NCI-H1048 (cell line): ENCODE data around the gene TCAF1.
"Not testable (repeated sequence)": the region's sequence is repeated elsewhere in the genome, so short reads cannot be mapped to it uniquely, and the experiment has no call there.

Experiments used
- DNase-seq: peaks from one replicate; lab custom pipeline; 2025; lab: John Stamatoyannopoulos, UW

The TCAF1 gene

DNA sequence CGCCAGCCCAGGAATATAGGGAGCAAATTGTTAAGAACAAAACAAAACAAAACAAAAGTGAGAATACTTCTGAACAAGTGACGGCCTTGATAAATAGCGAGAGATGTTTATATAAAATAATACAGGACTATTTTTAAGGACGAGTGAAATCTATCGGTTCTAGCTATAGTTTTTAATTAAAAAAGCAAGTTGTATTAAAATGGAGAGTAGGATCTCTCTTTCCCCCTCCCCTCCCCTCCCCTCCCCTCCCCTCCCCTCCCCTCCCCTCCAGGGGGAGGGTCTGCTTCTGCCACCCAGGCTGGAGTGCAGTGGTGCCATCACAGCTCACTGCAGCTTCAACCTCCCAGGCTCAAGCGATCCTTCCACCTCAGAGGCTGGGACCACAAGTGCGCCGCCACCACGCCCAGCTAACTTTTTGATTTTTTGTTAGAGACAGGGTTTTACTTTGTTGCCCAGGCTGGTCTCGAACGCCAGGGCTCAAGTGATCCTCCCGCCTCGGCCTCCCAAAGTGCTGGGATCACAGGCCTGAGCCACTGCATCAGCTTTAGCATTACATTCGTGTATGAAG is 440 bp upstream of the TCAF1 start:
- DNase-seq, result no peak

DNA sequence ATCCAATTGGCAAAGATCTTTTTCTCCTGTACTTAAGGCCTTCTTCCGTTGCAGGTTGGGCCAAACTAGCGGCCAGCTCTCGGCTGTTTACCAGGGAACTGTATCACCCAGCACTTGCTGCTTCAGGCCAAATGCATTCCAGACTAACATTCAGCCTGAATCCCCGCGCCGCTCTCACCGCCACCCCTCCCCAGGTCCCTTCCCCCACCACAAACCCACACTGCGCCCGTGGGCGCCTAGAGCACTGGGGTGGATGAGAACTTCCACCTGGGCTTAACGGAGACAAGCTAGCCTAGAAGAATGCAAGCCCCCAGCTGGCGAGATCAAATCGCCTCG is 676 bp downstream of the TCAF1 start:
- no peak for DNase-seq

DNA sequence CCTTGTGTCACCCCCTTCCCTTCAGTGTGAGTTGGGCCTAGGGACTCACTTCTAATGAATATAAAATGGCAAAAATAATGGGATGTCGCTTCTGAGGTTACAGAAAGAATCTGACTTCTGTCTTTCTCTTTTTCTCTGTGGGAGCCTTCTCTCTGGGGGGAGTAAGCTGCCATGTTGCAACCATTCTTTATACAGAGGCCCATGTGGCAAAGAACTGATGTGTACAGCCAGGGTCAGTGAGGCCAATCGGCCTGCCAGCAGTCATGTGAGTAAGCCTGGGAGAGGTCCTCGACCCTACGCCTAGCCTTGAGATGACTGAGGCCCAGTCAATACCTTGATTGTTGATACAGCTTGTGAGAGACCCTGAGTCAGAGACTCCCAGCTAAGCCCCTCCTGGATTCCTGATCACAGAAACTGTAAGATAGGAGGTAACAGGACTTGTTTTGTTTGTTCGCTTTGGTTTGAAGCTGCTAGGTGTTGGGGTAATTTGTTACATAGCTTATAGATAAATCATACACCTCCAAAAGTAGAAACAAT is 1.7 kb downstream of the TCAF1 start:
- no peak for DNase-seq

DNA sequence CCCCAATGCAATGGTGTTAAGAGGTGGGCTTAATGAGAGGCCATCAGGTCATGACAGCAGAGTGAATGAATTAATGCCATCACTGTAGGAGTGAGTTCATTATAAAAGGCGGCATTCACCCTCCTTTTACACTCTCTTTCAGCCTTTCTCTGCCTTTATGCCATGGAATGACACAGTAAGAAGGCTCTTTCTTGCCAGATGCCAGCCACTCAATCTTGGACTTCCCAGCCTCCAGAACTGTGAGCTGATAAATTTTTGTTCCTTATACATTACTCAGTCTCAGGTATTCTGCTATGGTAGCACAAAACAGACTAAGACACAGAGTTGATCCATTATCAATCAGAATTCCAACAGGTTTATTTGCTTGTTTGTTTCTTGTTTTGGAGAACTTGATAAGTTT is 3.2 kb downstream of the TCAF1 start:
- no peak for DNase-seq

DNA sequence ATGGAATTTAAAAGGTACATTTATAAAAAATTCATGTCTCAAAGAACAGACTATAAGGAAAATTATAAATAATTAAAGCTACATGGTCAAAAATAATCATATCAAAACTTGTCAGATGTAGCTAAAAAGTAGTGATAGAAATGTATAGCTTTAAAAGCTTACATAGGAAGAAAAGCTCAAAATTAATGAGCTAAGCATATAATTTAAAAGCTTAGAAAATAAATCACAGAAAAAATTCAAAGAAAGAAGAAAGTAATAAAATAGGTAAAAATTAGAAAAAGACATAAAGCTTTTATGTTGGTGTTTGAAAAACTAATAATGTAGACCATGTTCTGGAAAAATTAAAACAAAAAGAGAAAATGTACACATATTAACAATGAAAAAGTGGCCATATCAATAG is 5.3 kb downstream of the TCAF1 start:
- no peak for DNase-seq

DNA sequence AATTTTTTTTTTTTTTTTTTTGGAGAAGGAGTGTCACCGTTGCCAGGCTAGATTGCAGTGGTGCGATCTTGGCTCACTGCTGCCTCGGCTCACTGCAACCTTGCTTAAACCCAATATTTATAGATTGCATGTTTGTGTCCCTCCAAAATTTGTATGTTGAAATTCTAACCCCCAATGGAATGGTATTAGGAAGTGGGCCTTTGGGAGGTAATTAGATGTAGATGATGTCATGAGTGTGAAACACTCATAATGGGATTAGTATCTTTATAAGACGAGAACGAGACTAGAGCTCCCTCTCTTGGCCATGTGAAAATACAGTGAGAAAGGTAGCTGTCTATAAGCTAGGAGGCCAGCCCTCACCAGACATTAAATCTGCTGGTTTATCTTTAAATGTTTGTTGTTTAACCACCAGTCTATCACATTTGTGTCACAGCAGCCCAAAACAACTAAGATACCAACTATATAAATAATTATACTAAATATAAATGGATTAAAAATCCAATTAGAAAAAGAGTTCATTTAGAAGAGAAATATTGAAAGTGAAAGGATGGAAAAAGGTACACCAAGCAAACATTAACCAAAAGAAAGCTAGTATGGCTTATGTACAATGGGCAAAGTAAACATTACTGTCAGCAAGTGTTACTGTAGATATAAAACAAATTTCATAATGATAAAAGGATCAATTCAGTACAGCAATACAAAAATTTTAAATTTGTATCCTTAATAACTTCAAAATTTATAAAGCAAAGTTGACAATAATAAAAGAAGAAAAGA is 9.3 kb downstream of the TCAF1 start:
- DNase-seq, result no peak

DNA sequence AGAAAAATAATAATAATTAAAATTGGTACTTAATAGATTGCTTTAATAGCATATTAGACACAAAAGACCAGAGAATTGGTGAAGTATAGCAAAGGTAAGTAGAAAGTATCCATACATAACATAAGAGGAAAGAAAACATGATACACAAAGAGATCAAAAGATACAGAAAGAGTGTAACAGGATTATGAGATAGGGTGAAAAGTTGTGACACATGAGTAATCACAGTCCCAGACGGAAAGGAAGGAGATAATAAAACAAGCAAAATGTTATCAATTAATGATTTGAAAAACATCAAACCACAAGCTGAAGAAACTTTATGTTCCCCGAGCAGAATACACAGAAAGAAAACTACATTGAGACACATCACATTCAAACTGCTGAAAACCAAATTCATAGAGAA is 10.5 kb downstream of the TCAF1 start:
- no peak for DNase-seq

DNA sequence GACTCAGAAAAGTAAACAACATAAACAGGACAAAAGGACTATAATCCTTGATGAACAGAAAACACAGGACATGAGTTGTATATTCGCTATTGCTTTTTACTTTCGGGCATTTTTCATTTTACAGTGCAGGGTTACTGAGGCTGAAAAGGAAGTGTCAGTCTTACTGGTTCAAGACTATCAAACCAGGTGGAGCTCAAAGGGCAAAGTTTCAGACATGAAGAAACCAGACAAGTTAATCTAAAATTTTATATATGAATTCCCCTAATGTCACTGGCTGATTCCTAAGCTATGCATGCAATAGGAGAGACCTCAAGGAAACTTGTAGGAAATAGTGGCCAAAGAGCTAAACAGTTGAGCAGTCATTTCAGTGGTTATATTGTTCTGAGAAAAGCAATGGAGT is 11.4 kb downstream of the TCAF1 start:
- DNase-seq, result no peak

DNA sequence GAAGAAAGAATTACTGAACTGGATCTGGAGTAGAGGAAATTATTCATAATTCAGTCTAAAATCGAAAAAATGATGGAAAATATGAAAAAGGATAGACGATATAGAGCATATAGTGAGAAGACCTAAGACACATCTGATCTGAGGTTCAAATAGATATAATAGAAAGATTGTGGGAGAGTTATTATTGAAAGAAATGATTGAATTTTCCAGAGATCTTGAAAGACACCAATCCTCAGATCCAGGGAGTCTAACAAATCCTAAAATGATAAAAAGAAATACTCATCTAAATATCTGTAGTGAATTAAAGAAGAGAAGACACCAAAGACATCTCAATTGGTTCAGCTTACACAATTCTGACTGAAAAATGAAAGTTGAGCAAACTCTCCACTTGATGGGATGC is 12.9 kb downstream of the TCAF1 start:
- no peak for DNase-seq

DNA sequence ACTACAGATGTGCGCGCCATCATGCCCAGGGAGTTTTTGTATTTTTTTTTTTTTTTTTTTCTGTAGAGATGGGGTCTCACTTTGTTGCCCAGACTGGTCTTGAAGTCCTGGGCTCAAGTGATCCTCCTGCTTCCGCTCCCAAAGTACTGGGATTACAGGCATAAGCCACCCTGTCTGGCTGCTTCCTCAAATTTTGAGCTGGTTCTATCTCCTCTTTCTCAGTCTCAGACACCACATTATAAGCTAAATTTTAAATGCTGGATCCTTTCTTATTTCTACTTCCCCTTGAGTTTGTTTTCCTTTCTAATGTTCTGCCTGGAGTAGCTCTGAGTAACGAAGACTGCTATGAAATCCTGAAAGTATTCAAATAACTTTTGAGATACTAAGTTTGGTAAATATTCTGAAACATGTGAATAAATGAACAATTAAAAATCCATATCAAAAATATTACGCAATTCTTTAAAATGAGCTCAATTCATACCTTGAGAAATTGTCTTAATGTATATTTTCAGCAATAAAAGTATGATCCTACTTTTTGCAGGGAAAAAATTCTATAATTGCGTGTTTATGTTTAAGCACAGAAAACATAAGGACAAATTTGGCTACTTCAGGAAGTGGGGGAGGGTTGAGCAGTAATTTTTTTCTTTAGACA is 15.0 kb downstream of the TCAF1 start:
- no peak for DNase-seq

DNA sequence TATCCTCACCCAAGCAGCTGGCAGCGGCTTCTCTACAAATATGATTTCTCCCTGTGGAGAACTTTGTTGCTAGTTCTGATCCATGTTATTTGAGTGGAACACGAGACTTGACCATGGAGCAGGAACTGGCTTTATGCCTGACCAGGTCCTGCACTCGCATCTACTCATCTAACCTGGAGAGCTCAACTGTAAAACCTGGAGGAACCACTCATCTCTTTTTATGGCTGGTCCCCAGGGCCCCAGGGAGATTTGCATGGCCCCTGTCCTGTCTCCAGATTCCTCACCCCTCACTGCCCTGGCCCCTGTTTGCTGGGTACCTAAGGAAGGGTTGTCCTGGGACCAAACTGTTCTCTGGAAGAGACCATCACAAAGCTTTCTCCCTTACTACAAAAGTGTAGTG is 16.0 kb downstream of the TCAF1 start:
- no peak for DNase-seq

DNA sequence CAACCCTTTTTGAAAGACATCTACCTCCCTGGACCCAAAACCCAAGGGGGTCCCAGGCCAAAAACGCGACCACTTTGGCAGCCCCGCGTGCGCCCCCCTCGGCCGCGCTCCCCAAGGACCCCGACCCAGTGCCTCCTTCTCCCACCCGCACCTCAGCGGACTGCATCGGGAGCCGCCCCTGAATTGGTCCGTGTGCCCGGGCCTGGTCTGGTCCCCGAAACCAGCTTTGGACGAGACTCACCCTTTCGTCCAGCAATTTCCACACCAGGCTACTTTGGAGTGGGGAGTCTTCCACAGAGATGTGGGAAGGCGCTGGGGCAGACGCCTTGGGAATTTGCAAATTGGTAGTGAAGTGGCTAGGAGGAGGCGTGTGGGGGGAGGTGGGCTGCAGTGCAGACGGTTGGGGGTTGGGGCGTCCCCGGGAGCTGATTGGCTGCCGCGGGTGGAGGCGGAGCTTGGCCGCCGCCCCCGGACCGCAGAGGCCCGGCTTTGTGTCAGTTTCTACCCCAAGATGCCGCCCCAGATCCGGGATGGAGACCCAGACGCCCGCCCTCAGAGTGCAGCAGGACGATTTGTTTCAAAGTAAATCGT is 16.9 kb downstream of the TCAF1 start:
- DNase-seq, result no peak

DNA sequence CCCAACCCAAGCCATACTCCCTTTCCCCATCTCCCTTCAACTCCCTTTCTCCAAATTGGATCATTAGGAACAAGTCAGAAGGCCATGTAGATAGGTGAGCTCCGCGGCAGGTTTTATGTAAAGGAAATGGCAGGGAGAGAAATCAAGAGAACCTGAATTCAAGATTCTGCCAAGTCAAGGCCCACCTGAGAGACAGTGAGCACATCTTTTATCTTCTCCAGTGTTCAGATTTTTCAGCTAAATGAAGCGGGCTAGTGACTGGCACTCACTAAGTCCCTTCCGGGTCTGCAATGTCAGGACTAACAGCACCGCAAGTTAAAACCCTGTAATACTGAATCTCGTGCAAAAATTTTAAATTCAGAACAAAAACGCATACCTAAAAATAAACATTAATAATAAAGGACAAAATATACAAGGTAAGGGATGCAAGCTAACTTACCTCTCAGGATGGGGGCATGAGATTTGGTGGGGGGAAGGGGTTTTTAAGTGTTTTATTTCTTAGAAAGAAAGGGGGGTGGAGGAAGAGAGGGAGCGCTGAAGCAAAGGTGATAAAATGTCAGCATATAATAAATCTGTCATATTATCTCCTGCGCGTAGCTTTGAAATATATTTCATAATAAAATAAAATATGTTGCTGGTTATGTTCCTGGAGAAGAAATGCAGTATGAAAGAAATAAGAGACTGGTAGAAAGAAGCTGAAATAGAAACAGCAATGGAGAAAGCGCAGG is 17.6 kb downstream of the TCAF1 start:
- DNase-seq, result no peak

DNA sequence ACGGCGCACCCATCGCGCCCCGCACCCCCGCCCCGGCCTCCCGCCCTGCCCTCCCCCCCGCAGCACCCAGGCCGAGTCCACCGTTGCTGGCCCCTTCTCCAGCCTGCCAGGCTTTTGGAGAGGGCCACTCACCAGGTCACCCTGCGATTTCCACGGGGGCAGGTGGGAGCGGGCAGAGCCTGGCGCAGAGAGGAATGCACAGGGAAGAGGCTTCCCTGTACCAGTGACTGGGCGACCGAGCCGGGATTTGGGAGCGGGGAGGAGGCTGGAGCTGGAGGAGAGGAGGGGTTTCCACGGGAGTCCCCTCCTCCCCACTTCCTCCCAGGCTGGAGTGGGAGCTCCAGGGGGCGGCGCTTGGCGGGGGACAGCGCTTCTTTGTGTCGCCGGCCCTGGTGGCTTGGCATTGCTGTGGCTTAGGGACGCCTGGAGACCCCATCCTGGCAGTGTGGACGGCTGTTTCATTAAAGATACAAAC is 19.3 kb downstream of the TCAF1 start:
- no peak for DNase-seq

DNA sequence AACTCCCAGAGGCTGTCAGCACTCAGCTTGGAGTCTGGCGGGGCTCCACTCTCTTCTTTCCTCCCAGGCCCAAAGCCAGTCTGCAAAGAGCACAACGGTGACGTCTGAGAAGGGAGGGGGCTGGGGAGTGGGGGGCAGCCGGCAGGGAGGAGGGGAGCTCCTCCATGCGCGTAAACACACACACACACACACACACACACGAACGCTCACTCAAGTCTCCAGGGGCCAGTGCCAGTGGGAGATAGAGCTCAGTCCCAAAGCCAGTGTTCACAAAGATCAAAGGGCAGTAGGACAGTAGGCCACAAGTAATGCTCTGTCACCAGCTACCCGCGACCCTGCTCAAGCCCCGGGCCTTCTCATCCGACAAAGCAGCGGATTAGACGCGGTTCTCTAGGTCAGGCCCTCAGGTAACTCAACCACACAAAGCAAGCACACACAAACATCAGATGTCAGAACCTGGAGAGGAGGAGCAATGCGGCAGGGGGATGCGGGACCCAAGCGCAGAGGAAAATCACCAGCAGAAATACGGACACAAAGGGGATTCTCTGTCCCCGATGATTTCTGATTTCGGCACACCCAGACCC is 19.9 kb downstream of the TCAF1 start:
- no peak for DNase-seq

DNA sequence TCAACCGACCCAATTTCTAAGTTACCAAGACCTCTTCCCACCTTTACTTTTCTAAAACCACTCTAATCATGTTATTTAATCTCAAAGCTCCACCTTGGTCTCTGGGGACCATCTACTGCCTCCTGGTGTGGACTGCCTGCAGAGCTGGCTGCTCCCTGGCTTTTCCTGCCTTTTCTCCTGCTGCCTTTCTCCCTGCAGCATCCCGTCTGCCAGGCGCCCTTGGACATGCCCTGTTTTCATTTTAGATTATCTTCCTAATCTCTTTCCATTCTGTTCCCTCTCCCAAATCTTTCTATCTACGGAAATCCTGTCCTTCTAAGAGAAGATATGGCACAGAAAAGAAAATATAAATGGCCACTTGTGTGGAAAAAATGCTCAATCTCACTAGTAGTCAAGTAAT is 23.1 kb downstream of the TCAF1 start:
- no peak for DNase-seq

DNA sequence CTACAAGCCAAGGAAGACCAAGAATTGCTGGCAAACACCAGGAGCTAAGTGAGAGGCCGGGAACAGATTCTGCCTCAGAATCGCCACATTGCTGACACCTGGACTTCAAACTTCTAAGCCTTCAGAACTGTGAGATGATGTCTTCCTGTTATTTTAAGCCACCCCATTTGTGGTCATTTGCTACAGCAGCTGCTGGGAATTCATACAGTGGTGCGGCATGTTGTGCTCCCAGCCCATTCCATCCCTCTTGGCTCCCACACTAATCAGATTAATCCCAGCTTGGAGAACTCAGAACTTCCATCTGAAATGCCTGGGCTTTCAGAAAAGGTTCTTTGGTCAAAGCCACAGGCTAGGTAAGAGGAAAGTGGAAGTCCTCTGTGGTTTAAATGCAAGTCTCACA is 24.9 kb downstream of the TCAF1 start:
- DNase-seq, result no peak

DNA sequence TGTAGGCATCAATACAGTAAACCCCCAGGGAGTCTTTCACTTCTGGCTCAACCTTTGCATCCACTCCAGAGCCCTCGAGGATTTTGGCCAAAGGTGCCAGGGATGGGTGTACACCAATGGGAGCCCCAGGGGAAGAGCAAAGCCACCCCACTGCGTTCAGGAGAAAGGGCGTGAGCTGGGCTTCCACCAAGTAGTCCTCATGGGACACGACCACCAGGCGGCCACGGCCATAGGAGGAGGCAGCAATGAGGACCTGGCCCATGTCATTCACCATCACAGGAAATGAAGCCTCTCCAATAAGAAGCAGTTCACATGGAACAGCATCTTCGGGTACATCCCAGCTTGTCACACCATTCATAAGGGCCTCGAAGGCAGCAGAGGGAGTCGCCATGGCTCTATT is 25.8 kb downstream of the TCAF1 start:
- DNase-seq, result no peak

DNA sequence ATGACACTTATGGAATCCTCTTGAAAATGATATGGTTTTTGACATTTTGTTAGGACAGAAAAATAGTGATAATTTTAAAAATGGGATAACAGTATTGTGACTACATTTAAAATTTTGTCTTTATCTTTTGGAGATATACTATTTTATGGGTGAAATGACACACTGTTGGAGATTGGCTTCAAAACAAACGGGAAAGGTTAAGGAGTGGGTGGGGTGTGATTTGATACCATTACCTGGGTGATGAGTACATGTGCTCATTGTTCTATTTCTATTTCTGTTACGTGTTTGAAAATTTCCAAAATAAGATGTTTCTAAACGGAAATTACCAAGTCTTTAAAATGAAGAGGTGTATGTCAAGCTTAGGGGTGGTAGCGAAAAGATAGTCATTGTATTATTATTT is 28.7 kb downstream of the TCAF1 start:
- not testable (repeated sequence) for DNase-seq

DNA sequence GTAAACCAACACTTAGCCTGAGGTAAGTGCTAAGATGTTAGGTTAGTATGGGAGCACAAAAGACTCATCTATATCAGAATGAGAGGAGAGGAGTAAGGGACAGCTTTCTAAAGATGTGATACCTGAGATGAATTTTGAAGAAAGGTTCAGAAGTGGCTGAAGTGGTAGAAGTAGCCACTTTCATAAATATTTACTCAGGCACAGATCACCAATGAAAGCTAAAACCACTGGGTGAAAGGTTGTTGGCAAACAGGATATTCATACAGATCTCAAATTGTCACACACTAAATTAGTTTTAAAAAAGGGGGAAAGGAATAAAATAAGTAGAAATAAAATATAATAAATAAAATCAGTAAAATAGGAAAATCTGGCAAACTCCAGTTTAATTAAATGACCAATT is 30.4 kb downstream of the TCAF1 start:
- DNase-seq, result not testable (repeated sequence)

DNA sequence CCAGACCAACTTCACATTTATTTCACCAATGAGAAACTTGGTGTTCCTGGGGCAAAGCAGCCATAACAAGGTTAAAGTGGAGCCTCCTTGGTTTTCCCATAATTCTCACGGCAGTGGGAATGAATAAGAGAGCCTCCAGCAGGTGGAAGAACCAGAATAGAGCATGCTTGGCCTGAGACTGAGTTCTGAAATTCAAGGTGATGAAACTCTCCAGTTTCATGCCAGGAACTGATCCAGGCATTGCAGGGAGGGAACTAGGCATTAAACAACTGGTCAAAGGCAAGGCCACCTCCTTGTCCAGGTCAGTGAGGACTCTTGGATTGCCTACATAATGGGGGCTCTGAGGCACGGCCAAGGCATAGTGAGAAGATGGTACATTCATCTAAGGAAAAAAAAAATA is 44.0 kb downstream of the TCAF1 start:
- DNase-seq, result not testable (repeated sequence)

DNA sequence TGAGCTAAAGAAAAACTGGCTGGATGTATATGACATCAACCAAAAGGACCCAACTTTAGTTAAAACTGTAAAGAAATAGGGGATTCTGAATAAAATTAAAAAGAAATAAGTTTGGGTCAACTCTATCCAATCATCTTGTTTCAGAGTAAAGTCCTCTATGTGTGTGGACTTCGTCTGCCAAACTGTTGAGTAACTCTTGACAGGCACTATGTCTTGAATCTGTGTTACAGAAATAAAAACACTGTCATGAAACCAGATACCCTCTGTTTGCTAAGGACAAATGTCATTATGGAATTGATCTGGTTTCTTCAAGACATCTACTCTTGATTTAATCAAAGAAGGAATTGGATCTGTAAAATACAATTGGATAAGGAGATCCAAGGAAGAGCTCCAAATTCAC is 46.5 kb downstream of the TCAF1 start:
- not testable (repeated sequence) for DNase-seq
